Esophagus squamous epithelium (tissue), 4 donors: ENCODE measurements around the gene PSORS1C1.

Source experiments
- CTCF ChIP-seq, 6 experiments: fragments of 450-650 bp in 4 of 6; fragments of 200-600 bp in 2 of 6; sonication (generic) in 2 of 6; IDR thresholded peaks; one replicate each; pipeline ENCODE4 v1.5.1; 2016 to 2019; ENCODE audit warnings: antibody characterized with exemption in 6 of 6, mild to moderate bottlenecking in 4 of 6, moderate library complexity in 4 of 6
- POLR2A ChIP-seq, 4 donors: fragments of 450-650 bp; IDR thresholded peaks; one replicate each; pipeline ENCODE4 v1.6.1; 2017; ENCODE audit warnings: antibody characterized with exemption in 4 of 4, mild to moderate bottlenecking in 4 of 4, moderate library complexity in 3 of 4

GRCh38 chr6:31118178-31118577 lies 3.6 kb downstream of the PSORS1C1 start:
- TF ChIP-seq CTCF (IDR thresholded peaks at IDR 0.05) (no peak), POLR2A (IDR thresholded peaks at IDR 0.05) (no peak)
